ENCODE measurements around the gene SYDE1. TPM values are rescaled to one million over a fixed set of nuclear protein-coding genes. Genes with fewer than 3 reads are reported as not detected.

The SYDE1 gene
- total and polyA plus RNA-seq, 10 of the 15 experiments (the other 5 are each of a cell fraction or from before 2014, with no cell fraction given), result not detected

DNA sequence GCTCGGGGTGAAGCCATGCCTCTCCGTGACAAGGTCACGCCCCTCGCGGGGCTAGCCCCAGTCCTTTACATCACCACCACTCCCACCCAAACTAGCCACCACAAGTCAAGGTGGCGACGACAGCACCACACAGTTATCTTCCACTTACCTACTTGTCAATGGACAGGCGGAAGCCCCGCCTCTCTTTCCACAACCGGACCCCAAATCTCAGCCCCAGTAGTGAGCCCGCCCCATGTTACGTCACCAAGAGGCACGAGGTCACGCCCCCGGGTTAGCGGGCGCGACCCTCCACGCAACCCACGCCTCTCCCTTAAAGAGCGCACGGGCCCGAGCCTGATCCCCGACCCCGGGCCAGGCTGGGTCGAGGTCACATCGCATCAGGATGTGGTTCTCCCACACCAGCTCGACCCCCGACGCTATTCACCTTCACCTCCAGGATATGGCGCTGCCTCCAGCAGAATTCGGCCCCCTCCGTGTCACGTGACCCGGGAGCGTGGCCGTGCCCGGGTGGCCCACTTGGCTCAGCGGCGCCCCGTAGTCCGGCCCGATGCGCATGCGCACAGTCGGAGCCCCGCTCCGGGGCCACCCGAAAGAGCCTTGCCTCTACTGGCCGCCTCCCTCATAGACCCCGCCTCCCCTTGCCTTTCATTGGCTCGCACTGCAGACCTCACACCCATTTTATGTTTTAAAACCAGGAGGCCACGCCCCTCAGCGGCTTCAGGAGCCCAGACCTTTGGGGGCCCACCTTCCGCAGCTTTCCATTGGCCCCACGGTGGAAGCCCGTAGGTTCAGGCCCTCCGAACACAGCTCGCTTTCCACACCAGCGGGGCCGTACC lies 18.2 kb downstream of the SYDE1 start (continued):
- TF ChIP-seq, protein P1, sequence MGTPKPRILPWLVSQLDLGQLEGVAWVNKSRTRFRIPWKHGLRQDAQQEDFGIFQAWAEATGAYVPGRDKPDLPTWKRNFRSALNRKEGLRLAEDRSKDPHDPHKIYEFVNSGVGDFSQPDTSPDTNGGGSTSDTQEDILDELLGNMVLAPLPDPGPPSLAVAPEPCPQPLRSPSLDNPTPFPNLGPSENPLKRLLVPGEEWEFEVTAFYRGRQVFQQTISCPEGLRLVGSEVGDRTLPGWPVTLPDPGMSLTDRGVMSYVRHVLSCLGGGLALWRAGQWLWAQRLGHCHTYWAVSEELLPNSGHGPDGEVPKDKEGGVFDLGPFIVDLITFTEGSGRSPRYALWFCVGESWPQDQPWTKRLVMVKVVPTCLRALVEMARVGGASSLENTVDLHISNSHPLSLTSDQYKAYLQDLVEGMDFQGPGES (IDR thresholded peaks at IDR 0.05), result peak; percentile 72
- TF ChIP-seq TAF1 (IDR thresholded peaks at IDR 0.05; ENCODE audit: borderline replicate concordance, low read depth, low read length) (no peak; the same call in 1 of the 2 replicates), MYB (IDR thresholded peaks at IDR 0.05; ENCODE audit: borderline replicate concordance, low read depth, low read length) (no peak), RCOR1 (conservative IDR thresholded peaks at IDR 0.05; ENCODE audit: low read depth, low read length) (0 out of 2 replicates have a peak, but pooled peaks have one; percentile 60), TCF3 (IDR thresholded peaks at IDR 0.05; ENCODE audit: borderline replicate concordance, insufficient read depth, low read depth, low read length) (no peak), PML (IDR thresholded peaks at IDR 0.05; ENCODE audit: low read length) (peak; percentile 50; the same call in 1 of the 2 replicates), ZNF384 (IDR thresholded peaks at IDR 0.05; ENCODE audit: borderline replicate concordance, low read depth, low read length) (no peak), SMC3 (IDR thresholded peaks at IDR 0.05; ENCODE audit: borderline replicate concordance, low read length) (no peak), GATAD2B (conservative IDR thresholded peaks at IDR 0.05; ENCODE audit: low read depth) (peak; percentile 66; the same call in 1 of the 2 replicates), ZNF622 (IDR thresholded peaks at IDR 0.05) (no peak), ETV6 (conservative IDR thresholded peaks at IDR 0.05 in 1 of 2, IDR thresholded peaks at IDR 0.05 in 1 of 2; ENCODE audit: borderline replicate concordance in 1 of 2, low read depth in 1 of 2) (no peak), GABPA (IDR thresholded peaks at IDR 0.05; ENCODE audit: low read depth) (no peak), ZNF24 (IDR thresholded peaks at IDR 0.05) (no peak), HDGF (IDR thresholded peaks at IDR 0.05) (peak; percentile 95), CBX5 (IDR thresholded peaks at IDR 0.05; ENCODE audit: low read depth) (no peak), NR2C1 (IDR thresholded peaks at IDR 0.05) (peak; percentile 78), MTA3 (IDR thresholded peaks at IDR 0.05; ENCODE audit: borderline replicate concordance, low read length) (no peak), ZZZ3 (IDR thresholded peaks at IDR 0.05; ENCODE audit: control insufficient read depth, insufficient read length, low read depth) (no peak)
- TF ChIP-seq, protein P2, sequence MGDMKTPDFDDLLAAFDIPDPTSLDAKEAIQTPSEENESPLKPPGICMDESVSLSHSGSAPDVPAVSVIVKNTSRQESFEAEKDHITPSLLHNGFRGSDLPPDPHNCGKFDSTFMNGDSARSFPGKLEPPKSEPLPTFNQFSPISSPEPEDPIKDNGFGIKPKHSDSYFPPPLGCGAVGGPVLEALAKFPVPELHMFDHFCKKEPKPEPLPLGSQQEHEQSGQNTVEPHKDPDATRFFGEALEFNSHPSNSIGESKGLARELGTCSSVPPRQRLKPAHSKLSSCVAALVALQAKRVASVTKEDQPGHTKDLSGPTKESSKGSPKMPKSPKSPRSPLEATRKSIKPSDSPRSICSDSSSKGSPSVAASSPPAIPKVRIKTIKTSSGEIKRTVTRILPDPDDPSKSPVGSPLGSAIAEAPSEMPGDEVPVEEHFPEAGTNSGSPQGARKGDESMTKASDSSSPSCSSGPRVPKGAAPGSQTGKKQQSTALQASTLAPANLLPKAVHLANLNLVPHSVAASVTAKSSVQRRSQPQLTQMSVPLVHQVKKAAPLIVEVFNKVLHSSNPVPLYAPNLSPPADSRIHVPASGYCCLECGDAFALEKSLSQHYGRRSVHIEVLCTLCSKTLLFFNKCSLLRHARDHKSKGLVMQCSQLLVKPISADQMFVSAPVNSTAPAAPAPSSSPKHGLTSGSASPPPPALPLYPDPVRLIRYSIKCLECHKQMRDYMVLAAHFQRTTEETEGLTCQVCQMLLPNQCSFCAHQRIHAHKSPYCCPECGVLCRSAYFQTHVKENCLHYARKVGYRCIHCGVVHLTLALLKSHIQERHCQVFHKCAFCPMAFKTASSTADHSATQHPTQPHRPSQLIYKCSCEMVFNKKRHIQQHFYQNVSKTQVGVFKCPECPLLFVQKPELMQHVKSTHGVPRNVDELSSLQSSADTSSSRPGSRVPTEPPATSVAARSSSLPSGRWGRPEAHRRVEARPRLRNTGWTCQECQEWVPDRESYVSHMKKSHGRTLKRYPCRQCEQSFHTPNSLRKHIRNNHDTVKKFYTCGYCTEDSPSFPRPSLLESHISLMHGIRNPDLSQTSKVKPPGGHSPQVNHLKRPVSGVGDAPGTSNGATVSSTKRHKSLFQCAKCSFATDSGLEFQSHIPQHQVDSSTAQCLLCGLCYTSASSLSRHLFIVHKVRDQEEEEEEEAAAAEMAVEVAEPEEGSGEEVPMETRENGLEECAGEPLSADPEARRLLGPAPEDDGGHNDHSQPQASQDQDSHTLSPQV (IDR thresholded peaks at IDR 0.05), result no peak
- TF ChIP-seq, protein P3, sequence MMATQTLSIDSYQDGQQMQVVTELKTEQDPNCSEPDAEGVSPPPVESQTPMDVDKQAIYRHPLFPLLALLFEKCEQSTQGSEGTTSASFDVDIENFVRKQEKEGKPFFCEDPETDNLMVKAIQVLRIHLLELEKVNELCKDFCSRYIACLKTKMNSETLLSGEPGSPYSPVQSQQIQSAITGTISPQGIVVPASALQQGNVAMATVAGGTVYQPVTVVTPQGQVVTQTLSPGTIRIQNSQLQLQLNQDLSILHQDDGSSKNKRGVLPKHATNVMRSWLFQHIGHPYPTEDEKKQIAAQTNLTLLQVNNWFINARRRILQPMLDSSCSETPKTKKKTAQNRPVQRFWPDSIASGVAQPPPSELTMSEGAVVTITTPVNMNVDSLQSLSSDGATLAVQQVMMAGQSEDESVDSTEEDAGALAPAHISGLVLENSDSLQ (IDR thresholded peaks at IDR 0.05), result peak; percentile 82
- TF ChIP-seq, protein P4, sequence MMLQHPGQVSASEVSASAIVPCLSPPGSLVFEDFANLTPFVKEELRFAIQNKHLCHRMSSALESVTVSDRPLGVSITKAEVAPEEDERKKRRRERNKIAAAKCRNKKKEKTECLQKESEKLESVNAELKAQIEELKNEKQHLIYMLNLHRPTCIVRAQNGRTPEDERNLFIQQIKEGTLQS (IDR thresholded peaks at IDR 0.05; ENCODE audit: borderline replicate concordance, extremely low read depth, low read depth, low read length), result peak; percentile 84; the same call in 1 of the 2 replicates
